ENCODE data around the gene GNAS-AS1.

The GNAS-AS1 gene

GRCh38 chr20:58802061-58802460 is 48.6 kb downstream of the GNAS-AS1 start:
- H3K4me3 ChIP-seq (ENCODE audit: low read depth, low read length) = no peak overlapping the region
- no peak for DNase-seq (ENCODE audit: low read depth)
- no peak for TF ChIP-seq CTCF (conservative IDR thresholded peaks at IDR 0.05; ENCODE audit: low read depth, low read length)

- DNase-seq (ENCODE audit: low read depth) = no peak
- no peak overlapping the region for H3K4me3 ChIP-seq (ENCODE audit: low read depth, low read length)
- no peak for TF ChIP-seq CTCF (conservative IDR thresholded peaks at IDR 0.05; ENCODE audit: low read depth, low read length)
Observed at GRCh38 chr20:58800134-58800871, 50.4 kb downstream of the GNAS-AS1 start.

GRCh38 chr20:58797371-58798338 is 53.0 kb downstream of the GNAS-AS1 start:
- TF ChIP-seq CTCF (conservative IDR thresholded peaks at IDR 0.05; ENCODE audit: low read depth, low read length) = no peak
- no peak overlapping the region for H3K4me3 ChIP-seq (ENCODE audit: low read depth, low read length)
- DNase-seq (ENCODE audit: low read depth) = no peak

- no peak for DNase-seq (ENCODE audit: low read depth)
- H3K4me3 ChIP-seq (ENCODE audit: low read depth, low read length) = no peak overlapping the region
- no peak for TF ChIP-seq CTCF (conservative IDR thresholded peaks at IDR 0.05; ENCODE audit: low read depth, low read length)
Observed at GRCh38 chr20:58795923-58796245, 54.8 kb downstream of the GNAS-AS1 start.

- TF ChIP-seq CTCF (conservative IDR thresholded peaks at IDR 0.05; ENCODE audit: low read depth, low read length) = no peak
- no peak for DNase-seq (ENCODE audit: low read depth)
- H3K4me3 ChIP-seq (ENCODE audit: low read depth, low read length) = no peak overlapping the region
Observed at GRCh38 chr20:58795181-58795922, 55.4 kb downstream of the GNAS-AS1 start.

GRCh38 chr20:58794510-58795180 is 56.1 kb downstream of the GNAS-AS1 start:
- H3K4me3 ChIP-seq (ENCODE audit: low read depth, low read length) = no peak overlapping the region
- DNase-seq (ENCODE audit: low read depth) = no peak
- TF ChIP-seq CTCF (conservative IDR thresholded peaks at IDR 0.05; ENCODE audit: low read depth, low read length) = no peak
